H9 (cell line): ENCODE data around the gene DIS3L. TPM values are rescaled to one million over a fixed set of nuclear protein-coding genes. Genes with fewer than 3 reads are reported as not detected.

Experiments used
- DNase-seq: peaks from one replicate; pipeline ENCODE4 v3.0.0-alpha.2; 2017
- H2AFZ ChIP-seq: one replicate; pipeline ENCODE4 v1.6.1; 2013; ENCODE audit warnings: mild to moderate bottlenecking, low read length, control low read depth, moderate library complexity
- H2AK5ac ChIP-seq: 2 replicates; pipeline ENCODE4 v1.6.1; 2013; ENCODE audit warnings: low read length, control low read depth, mixed read lengths; ENCODE audit not compliant: insufficient read length
- H2BK120ac ChIP-seq: one replicate; pipeline ENCODE4 v1.6.1; 2013; ENCODE audit warnings: low read depth, mild to moderate bottlenecking, low read length, control low read depth, inconsistent platforms; ENCODE audit not compliant: poor library complexity, severe bottlenecking
- H2BK12ac ChIP-seq: 2 replicates; pipeline ENCODE4 v1.6.1; 2013; ENCODE audit warnings: low read length, control low read depth, mixed read lengths, low read depth; ENCODE audit not compliant: insufficient read length
- H2BK15ac ChIP-seq: 2 replicates; pipeline ENCODE4 v1.6.1; 2013; ENCODE audit warnings: low read depth, low read length, control low read depth
- H2BK20ac ChIP-seq: one replicate; pipeline ENCODE4 v1.6.1; 2013; ENCODE audit warnings: low read depth, mild to moderate bottlenecking, low read length, control low read depth, inconsistent platforms; ENCODE audit not compliant: poor library complexity, severe bottlenecking
- H2BK5ac ChIP-seq: 2 replicates; pipeline ENCODE4 v1.6.1; 2013; ENCODE audit warnings: low read length, control low read depth, mixed read lengths; ENCODE audit not compliant: insufficient read length
- H3K14ac ChIP-seq: 2 replicates; pipeline ENCODE4 v1.6.1; 2013; ENCODE audit warnings: low read length, control low read depth; ENCODE audit not compliant: insufficient read depth
- H3K18ac ChIP-seq: 2 replicates; pipeline ENCODE4 v1.6.1; 2013; ENCODE audit warnings: low read depth, mild to moderate bottlenecking, mixed read lengths, low read length, control low read depth; ENCODE audit not compliant: insufficient read length
- H3K23ac ChIP-seq: 2 replicates; pipeline ENCODE4 v1.6.1; 2013; ENCODE audit warnings: low read length, control low read depth, mixed read lengths, low read depth; ENCODE audit not compliant: insufficient read length
- H3K23me2 ChIP-seq: 2 replicates; pipeline ENCODE4 v1.6.1; 2013; ENCODE audit warnings: low read depth, mild to moderate bottlenecking, mixed read lengths, low read length, control low read depth; ENCODE audit not compliant: insufficient read length, poor library complexity, severe bottlenecking
- H3K27ac ChIP-seq: 2 replicates; pipeline ENCODE4 v1.5.1; 2013; ENCODE audit warnings: low read length, control low read depth, mixed read lengths, low read depth; ENCODE audit not compliant: insufficient read length
- H3K27me3 ChIP-seq: 2 replicates; pipeline ENCODE4 v1.6.1; 2013; ENCODE audit warnings: low read length, control low read depth, inconsistent platforms; ENCODE audit not compliant: insufficient read depth
- H3K4ac ChIP-seq: 2 replicates; pipeline ENCODE4 v1.6.1; 2013; ENCODE audit warnings: low read depth, mild to moderate bottlenecking, control low read depth, inconsistent platforms, low read length, moderate library complexity
- H3K4me1 ChIP-seq: 2 replicates; pipeline ENCODE4 v1.6.1; 2013; ENCODE audit warnings: low read length, control low read depth, inconsistent platforms; ENCODE audit not compliant: insufficient read depth
- H3K4me2 ChIP-seq: 2 replicates; pipeline ENCODE4 v1.6.1; 2013; ENCODE audit warnings: low read length, control low read depth, mixed read lengths; ENCODE audit not compliant: insufficient read length, insufficient read depth
- H3K56ac ChIP-seq: 2 replicates; pipeline ENCODE4 v1.6.1; 2013; ENCODE audit warnings: low read depth, mild to moderate bottlenecking, mixed read lengths, low read length, control low read depth; ENCODE audit not compliant: insufficient read length
- H3K79me1 ChIP-seq: 2 replicates; pipeline ENCODE4 v1.6.1; 2013; ENCODE audit warnings: low read depth, mild to moderate bottlenecking, moderate library complexity, low read length, control low read depth, inconsistent platforms; ENCODE audit not compliant: insufficient read depth, poor library complexity, severe bottlenecking
- H3K79me2 ChIP-seq: 2 replicates; pipeline ENCODE4 v1.6.1; 2013; ENCODE audit warnings: low read length, control low read depth, inconsistent platforms; ENCODE audit not compliant: insufficient read depth
- H3K9ac ChIP-seq: 2 replicates; pipeline ENCODE4 v1.6.1; 2013; ENCODE audit warnings: low read length, control low read depth, mixed read lengths; ENCODE audit not compliant: insufficient read length; ENCODE audit errors: extremely low read depth
- H3K9me3 ChIP-seq: one replicate; pipeline ENCODE4 v1.6.1; 2013; ENCODE audit warnings: low read depth, low read length, inconsistent platforms; ENCODE audit not compliant: control insufficient read depth
- H3T11ph ChIP-seq: one replicate; pipeline ENCODE4 v1.6.1; 2013; ENCODE audit warnings: mild to moderate bottlenecking, low read length, control low read depth, inconsistent platforms
- H4K20me1 ChIP-seq: one replicate; pipeline ENCODE4 v1.6.1; 2013; ENCODE audit not compliant: control insufficient read depth, insufficient read length, insufficient read depth
- H4K5ac ChIP-seq: 2 replicates; pipeline ENCODE4 v1.6.1; 2013; ENCODE audit warnings: low read depth, mild to moderate bottlenecking, mixed read lengths, low read length, control low read depth; ENCODE audit not compliant: insufficient read length
- H4K8ac ChIP-seq: replicated peaks from 2 replicates; pipeline ENCODE4 v1.6.1; 2013; ENCODE audit warnings: low read length, control low read depth, mixed read lengths, low read depth; ENCODE audit not compliant: insufficient read length
- H4K91ac ChIP-seq: 2 replicates; pipeline ENCODE4 v1.6.1; 2013; ENCODE audit warnings: low read depth, mild to moderate bottlenecking, moderate library complexity, mixed read lengths, low read length, control low read depth; ENCODE audit not compliant: insufficient read length
- H3K27ac Mint-ChIP-seq, 3 experiments: 2 replicates in 2 of 3; 3 replicates in 1 of 3; pipeline ENCODE4 v1.8.0; 2020 to 2021; ENCODE audit warnings: mixed read lengths in 3 of 3, mild to moderate bottlenecking in 1 of 3, moderate library complexity in 1 of 3
- H3K27me3 Mint-ChIP-seq: 2 replicates; pipeline ENCODE4 v1.8.0; 2021; ENCODE audit warnings: low read depth, mild to moderate bottlenecking, moderate library complexity, mixed read lengths
- H3K36me3 Mint-ChIP-seq, 3 experiments: 2 replicates in 2 of 3; 3 replicates in 1 of 3; pipeline ENCODE4 v1.8.0; 2020 to 2021; ENCODE audit warnings: low read depth in 3 of 3, mixed read lengths in 3 of 3; ENCODE audit not compliant: insufficient read depth in 1 of 3
- H3K4me1 Mint-ChIP-seq, 2 experiments: 2 replicates each; pipeline ENCODE4 v1.8.0; 2020; ENCODE audit warnings: mixed read lengths in 2 of 2
- H3K4me3 Mint-ChIP-seq, 2 experiments: 2 replicates in 1 of 2; 3 replicates in 1 of 2; pipeline ENCODE4 v1.8.0; 2020 to 2021; ENCODE audit warnings: mild to moderate bottlenecking in 2 of 2, mixed read lengths in 2 of 2, moderate library complexity in 1 of 2
- H3K9me3 Mint-ChIP-seq, 2 experiments: 2 replicates in 1 of 2; 3 replicates in 1 of 2; pipeline ENCODE4 v1.8.0; 2020; ENCODE audit warnings: mild to moderate bottlenecking in 2 of 2, mixed read lengths in 2 of 2, moderate library complexity in 1 of 2
- CTCF ChIP-seq: fragments of 200-600 bp; sonication (generic); conservative IDR thresholded peaks from 3 replicates; pipeline ENCODE4 v1.8.0; 2021; ENCODE audit warnings: antibody characterized with exemption, mild to moderate bottlenecking
- WGBS: extraction: QIAGEN DNeasy Blood & Tissue Kit; methylation state at CpG from one replicate; pipeline ENCODE4 v1.1.7; 2013; ENCODE audit warnings: missing lambda C conversion rate, low lambda C conversion rate, mixed read lengths; ENCODE audit not compliant: insufficient read length; ENCODE audit errors: extremely low coverage; 5-methylcytosine and 5-hydroxymethylcytosine counted together
- total RNA-seq: library from RNA; stranded (reverse); gene quantifications from 2 replicates; pipeline ENCODE4 v1.2.1, GENCODE V29; 2021

The DIS3L gene
- total RNA-seq, 1 experiment from 2014 or later = 30.2 TPM

- no peak overlapping the region for H4K91ac ChIP-seq
- no CpG with 5 or more reads among the region's 11 CpGs for WGBS
- no peaks in the 10 kb centered on the region for H3K27me3 Mint-ChIP-seq
- H3K23ac ChIP-seq = no peak overlapping the region
- H3K4me1 Mint-ChIP-seq = 0 out of 4 replicates have a peak, but pooled peaks cover 0 to 4% of the 10 kb centered on the region in 2 experiments
- no peaks in the 10 kb centered on the region for H3K9me3 ChIP-seq
- H3K23me2 ChIP-seq = no peaks in the 10 kb centered on the region
- H4K8ac ChIP-seq = no peak overlapping the region
- H3K79me1 ChIP-seq = no peaks in the 10 kb centered on the region
- H3K4me3 Mint-ChIP-seq = no peak overlapping the region
- no peak overlapping the region for H3K4me2 ChIP-seq
- no peak overlapping the region for H2BK12ac ChIP-seq
- no peak overlapping the region for H3K27ac ChIP-seq
- no peak overlapping the region for H3K4ac ChIP-seq
- H3K27me3 ChIP-seq = no peaks in the 10 kb centered on the region
- H2AK5ac ChIP-seq = no peak overlapping the region
- no peak overlapping the region for H3K14ac ChIP-seq
- no peaks in the 10 kb centered on the region for H4K20me1 ChIP-seq
- no peaks in the 10 kb centered on the region for H3K4me1 ChIP-seq
- TF ChIP-seq CTCF = no peak
- H3K9ac ChIP-seq = no peak overlapping the region
- H2BK15ac ChIP-seq = no peak overlapping the region
- no peak overlapping the region for H2AFZ ChIP-seq
- no peaks in the 10 kb centered on the region for H3K79me2 ChIP-seq
- H3K18ac ChIP-seq = no peak overlapping the region
- H2BK120ac ChIP-seq = no peak overlapping the region
- H3K27ac Mint-ChIP-seq = peak overlapping the region in 1 of 3 experiments; percentile 62; a peak in 3 of 7 replicates
- H3K56ac ChIP-seq = no peak overlapping the region
- H3K36me3 Mint-ChIP-seq = peaks cover 25 to 69% (median 59%) of the 10 kb centered on the region in 3 experiments; a peak in 6 of 7 replicates
- H4K5ac ChIP-seq = no peak overlapping the region
- no peak overlapping the region for H2BK5ac ChIP-seq
- H2BK20ac ChIP-seq = no peak overlapping the region
- DNase-seq = no peak
- no peak overlapping the region for H3T11ph ChIP-seq
- H3K9me3 Mint-ChIP-seq = no peaks in the 10 kb centered on the region
These were observed 32.7 kb downstream of the DIS3L start for GRCh38 chr15:66326051-66326450.
